Activated CD8-positive, alpha-beta memory T cell treated with anti-CD3 and anti-CD28 coated beads, Interleukin-2, amount 10 ng/mL, durations not matched to agents 7 days and 5 days (primary cell): Measurements from ENCODE around the gene TMPRSS13. TPM values are rescaled to one million over a fixed set of nuclear protein-coding genes. Genes with fewer than 3 reads are reported as not detected.
A peak's percentile ranks its signal among the peaks of the same experiment; 100 is the strongest.

Experiments used
- ATAC-seq: fragments of 150-1000 bp; cut with Tn5 transposase; one replicate; pipeline ENCODE4 v1.10.0; 2021; ENCODE audit warnings: moderate library complexity
- CTCF ChIA-PET: fragments of 350-600 bp; sonication (Branson Sonifier 250); formaldehyde crosslinking; loops from one replicate; lab custom pipeline; 2021; ENCODE audit warnings: antibody characterized with exemption; lab: Charles Lee
- DNase-seq: peaks from one replicate; pipeline ENCODE4 v3.0.0-alpha.2; 2020
- H3K27ac Mint-ChIP-seq: one replicate; pipeline ENCODE4 v1.8.0; 2021; ENCODE audit warnings: mild to moderate bottlenecking, mixed read lengths
- H3K27me3 Mint-ChIP-seq: one replicate; pipeline ENCODE4 v1.8.0; 2021; ENCODE audit warnings: mixed read lengths
- H3K36me3 Mint-ChIP-seq: one replicate; pipeline ENCODE4 v1.8.0; 2021; ENCODE audit warnings: mild to moderate bottlenecking, mixed read lengths
- H3K4me1 Mint-ChIP-seq: one replicate; pipeline ENCODE4 v1.8.0; 2021; ENCODE audit warnings: mixed read lengths
- H3K4me3 Mint-ChIP-seq: one replicate; pipeline ENCODE4 v1.8.0; 2021; ENCODE audit warnings: mild to moderate bottlenecking, moderate library complexity, mixed read lengths
- H3K9me3 Mint-ChIP-seq: one replicate; pipeline ENCODE4 v1.8.0; 2022; ENCODE audit warnings: low read depth, mixed read lengths
- total RNA-seq, 2 experiments: library from RNA; stranded (reverse); gene quantifications; one replicate each; pipeline ENCODE4 v1.2.3, GENCODE V29; 2021

The TMPRSS13 gene
- total RNA-seq, 2 experiments from 2014 or later = 1.7 to 2.0 TPM

- Mint-ChIP-seq H3K9me3 (no peaks in the 10 kb centered on the region), H3K4me1 (peaks cover 11% of the 10 kb centered on the region), H3K4me3 (no peak overlapping the region), H3K27me3 (no peaks in the 10 kb centered on the region), H3K27ac (no peak overlapping the region), H3K36me3 (no peaks in the 10 kb centered on the region)
- no peak for DNase-seq
- CTCF ChIA-PET = interaction anchor here (0.8 to 3.1 kb wide), 3 partner anchors 10 to 96 kb away, joined by 3 to 11 read pairs (median 6); no protein-coding TSS in a partner anchor
- ATAC-seq = no peak
These were observed 15.3 kb downstream of the TMPRSS13 start for GRCh38 chr11:117913736-117914397.

GRCh38 chr11:117912497-117912896 is 16.7 kb downstream of the TMPRSS13 start:
- peaks cover 20% of the 10 kb centered on the region for H3K4me1 Mint-ChIP-seq
- H3K36me3 Mint-ChIP-seq = no peaks in the 10 kb centered on the region
- DNase-seq (no peak), ATAC-seq (peak; percentile 61)
- H3K27ac Mint-ChIP-seq = no peak overlapping the region
- CTCF ChIA-PET = interaction anchor here (1.3 to 4.6 kb wide), 3 partner anchors 8 to 105 kb away, joined by 3 to 19 read pairs (median 11); no protein-coding TSS in a partner anchor
- H3K27me3 Mint-ChIP-seq = no peaks in the 10 kb centered on the region
- H3K4me3 Mint-ChIP-seq = no peak overlapping the region
- H3K9me3 Mint-ChIP-seq = no peaks in the 10 kb centered on the region

GRCh38 chr11:117911694-117912093 is 17.5 kb downstream of the TMPRSS13 start:
- H3K27ac Mint-ChIP-seq = no peak overlapping the region
- ATAC-seq (no peak), DNase-seq (no peak)
- CTCF ChIA-PET = interaction anchor here (1.3 to 4.6 kb wide), 3 partner anchors 36 to 291 kb away, joined by 3 to 19 read pairs (median 3); no protein-coding TSS in a partner anchor
- H3K4me1 Mint-ChIP-seq = peaks cover 25% of the 10 kb centered on the region
- no peaks in the 10 kb centered on the region for H3K9me3 Mint-ChIP-seq
- no peak overlapping the region for H3K4me3 Mint-ChIP-seq
- H3K27me3 Mint-ChIP-seq = no peaks in the 10 kb centered on the region
- H3K36me3 Mint-ChIP-seq = no peaks in the 10 kb centered on the region

GRCh38 chr11:117910941-117911655 is 18.1 kb downstream of the TMPRSS13 start:
- CTCF ChIA-PET = interaction anchor here (1.0 to 4.6 kb wide), 5 partner anchors 36 to 291 kb away, joined by 3 to 19 read pairs (median 3); no protein-coding TSS in a partner anchor
- DNase-seq (no peak), ATAC-seq (no peak)
- H3K27ac Mint-ChIP-seq = no peak overlapping the region
- no peak overlapping the region for H3K4me3 Mint-ChIP-seq
- no peaks in the 10 kb centered on the region for H3K36me3 Mint-ChIP-seq
- H3K9me3 Mint-ChIP-seq = no peaks in the 10 kb centered on the region
- peaks cover 25% of the 10 kb centered on the region for H3K4me1 Mint-ChIP-seq
- no peaks in the 10 kb centered on the region for H3K27me3 Mint-ChIP-seq

- H3K4me1 Mint-ChIP-seq = peaks cover 25% of the 10 kb centered on the region
- DNase-seq (no peak), ATAC-seq (no peak)
- H3K27ac Mint-ChIP-seq = no peak overlapping the region
- H3K36me3 Mint-ChIP-seq = no peaks in the 10 kb centered on the region
- CTCF ChIA-PET = interaction anchor here (1.0 to 4.6 kb wide), 4 partner anchors 37 to 290 kb away, joined by 3 to 19 read pairs (median 4); no protein-coding TSS in a partner anchor
- no peaks in the 10 kb centered on the region for H3K9me3 Mint-ChIP-seq
- no peak overlapping the region for H3K4me3 Mint-ChIP-seq
- no peaks in the 10 kb centered on the region for H3K27me3 Mint-ChIP-seq
These were observed 18.7 kb downstream of the TMPRSS13 start for GRCh38 chr11:117910525-117910924.

- H3K9me3 Mint-ChIP-seq = no peaks in the 10 kb centered on the region
- CTCF ChIA-PET = interaction anchor here (1.0 to 4.6 kb wide), 3 partner anchors 37 to 86 kb away, joined by 3 to 19 read pairs (median 5); no protein-coding TSS in a partner anchor
- no peak for ATAC-seq
- no peak overlapping the region for H3K4me3 Mint-ChIP-seq
- H3K4me1 Mint-ChIP-seq = peaks cover 25% of the 10 kb centered on the region
- H3K27me3 Mint-ChIP-seq = no peaks in the 10 kb centered on the region
- no peak overlapping the region for H3K27ac Mint-ChIP-seq
- no peak for DNase-seq
- no peaks in the 10 kb centered on the region for H3K36me3 Mint-ChIP-seq
These were observed 19.4 kb downstream of the TMPRSS13 start for GRCh38 chr11:117909611-117910382.

GRCh38 chr11:117908959-117909610 is 20.1 kb downstream of the TMPRSS13 start:
- peaks cover 25% of the 10 kb centered on the region for H3K4me1 Mint-ChIP-seq
- DNase-seq (no peak), ATAC-seq (no peak)
- H3K27ac Mint-ChIP-seq = no peak overlapping the region
- no peaks in the 10 kb centered on the region for H3K36me3 Mint-ChIP-seq
- H3K9me3 Mint-ChIP-seq = no peaks in the 10 kb centered on the region
- CTCF ChIA-PET = interaction anchor here (4.6 kb wide), 1 partner anchor 38 kb away, joined by 19 read pairs; no protein-coding TSS in a partner anchor
- H3K4me3 Mint-ChIP-seq = no peak overlapping the region
- H3K27me3 Mint-ChIP-seq = no peaks in the 10 kb centered on the region

- Mint-ChIP-seq H3K4me3 (peak overlapping the region; percentile 29), H3K4me1 (peaks cover 25% of the 10 kb centered on the region), H3K9me3 (no peaks in the 10 kb centered on the region), H3K36me3 (no peaks in the 10 kb centered on the region), H3K27me3 (no peaks in the 10 kb centered on the region), H3K27ac (peak overlapping the region; percentile 65)
- CTCF ChIA-PET = interaction anchor here (0.9 to 2.3 kb wide), 3 partner anchors 39 to 482 kb away, joined by 3 to 18 read pairs (median 4); no protein-coding TSS in a partner anchor
- ATAC-seq (no peak), DNase-seq (no peak)
These were observed 20.9 kb downstream of the TMPRSS13 start for GRCh38 chr11:117908109-117908895.

- Mint-ChIP-seq H3K36me3 (no peaks in the 10 kb centered on the region), H3K9me3 (no peaks in the 10 kb centered on the region), H3K27me3 (no peaks in the 10 kb centered on the region), H3K4me3 (peak overlapping the region; percentile 29), H3K4me1 (peaks cover 19% of the 10 kb centered on the region), H3K27ac (peak overlapping the region; percentile 65)
- CTCF ChIA-PET = interaction anchor here (0.6 to 2.3 kb wide), 8 partner anchors 10 to 482 kb away, joined by 3 to 18 read pairs (median 4); no protein-coding TSS in a partner anchor
- ATAC-seq (peak; percentile 97), DNase-seq (peak; percentile 84)
These were observed 21.7 kb downstream of the TMPRSS13 start for GRCh38 chr11:117907276-117908108.

- CTCF ChIA-PET = interaction anchor here (0.6 to 2.3 kb wide), 6 partner anchors 11 to 147 kb away, joined by 3 to 18 read pairs (median 4); no protein-coding TSS in a partner anchor
- Mint-ChIP-seq H3K27ac (no peak overlapping the region), H3K27me3 (no peaks in the 10 kb centered on the region), H3K4me1 (peaks cover 16% of the 10 kb centered on the region), H3K9me3 (no peaks in the 10 kb centered on the region), H3K4me3 (no peak overlapping the region), H3K36me3 (no peaks in the 10 kb centered on the region)
- ATAC-seq (no peak), DNase-seq (no peak)
These were observed 22.5 kb downstream of the TMPRSS13 start for GRCh38 chr11:117906710-117907109.

- peaks cover 16% of the 10 kb centered on the region for H3K4me1 Mint-ChIP-seq
- no peaks in the 10 kb centered on the region for H3K27me3 Mint-ChIP-seq
- ATAC-seq (no peak), DNase-seq (no peak)
- CTCF ChIA-PET = interaction anchor here (1.9 to 2.6 kb wide), 5 partner anchors 11 to 99 kb away, joined by 4 to 18 read pairs (median 8); no protein-coding TSS in a partner anchor
- no peak overlapping the region for H3K27ac Mint-ChIP-seq
- no peaks in the 10 kb centered on the region for H3K9me3 Mint-ChIP-seq
- no peaks in the 10 kb centered on the region for H3K36me3 Mint-ChIP-seq
- H3K4me3 Mint-ChIP-seq = no peak overlapping the region
These were observed 23.1 kb downstream of the TMPRSS13 start for GRCh38 chr11:117906126-117906525.
